ENCODE data around the gene PAIP2.

- TF ChIP-seq POLR2A (IDR thresholded peaks at IDR 0.05; ENCODE audit: low read depth) (no peak), CTCF (IDR thresholded peaks at IDR 0.05) (no peak), EP300 (IDR thresholded peaks at IDR 0.05) (no peak)
Measured at GRCh38 chr5:139308797-139309196, 32.9 kb upstream of the PAIP2 start.

Data from esophagus muscularis mucosa (tissue), 4 donors.